ENCODE measurements around the gene OSTM1.

GRCh38 chr6:108116546-108117426, 42.2 kb upstream of the OSTM1 start:
- TF ChIP-seq CTCF (conservative IDR thresholded peaks at IDR 0.05) (no peak), ZFX (IDR thresholded peaks at IDR 0.05) (no peak)

Measured in C4-2B (cell line).